ENCODE results near the gene CHD9NB.

DNA sequence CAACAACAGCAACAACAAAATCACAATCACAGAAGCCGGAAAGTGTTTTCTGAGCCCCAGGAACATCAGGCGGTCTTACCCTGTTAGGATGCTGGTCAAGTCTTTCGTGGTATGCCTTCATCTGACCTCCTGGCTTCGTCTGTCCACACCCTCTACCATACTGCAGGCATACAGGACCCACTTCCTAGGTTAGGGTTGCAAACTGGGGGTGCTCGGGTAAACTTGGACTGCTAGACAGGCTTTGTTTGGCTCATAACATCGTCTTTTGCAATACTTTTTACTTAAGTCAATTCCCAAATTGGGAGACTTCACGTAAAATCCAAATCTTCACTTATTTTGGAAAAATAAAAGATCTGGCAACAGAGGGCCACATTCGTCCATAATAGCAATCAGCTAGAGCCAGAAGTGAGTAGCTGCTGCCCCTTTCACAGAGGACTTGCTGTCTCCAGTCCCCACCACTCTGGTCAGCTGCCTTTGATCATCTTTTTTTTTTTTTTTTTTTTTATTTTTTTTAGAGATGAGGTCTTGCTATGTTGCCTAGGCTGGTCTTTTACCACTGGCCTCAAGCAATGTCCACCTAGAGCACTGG, 32.1 kb upstream of the CHD9NB start:
- no peak for TF ChIP-seq POLR2A (IDR thresholded peaks at IDR 0.05)
- TF ChIP-seq, protein P1, sequence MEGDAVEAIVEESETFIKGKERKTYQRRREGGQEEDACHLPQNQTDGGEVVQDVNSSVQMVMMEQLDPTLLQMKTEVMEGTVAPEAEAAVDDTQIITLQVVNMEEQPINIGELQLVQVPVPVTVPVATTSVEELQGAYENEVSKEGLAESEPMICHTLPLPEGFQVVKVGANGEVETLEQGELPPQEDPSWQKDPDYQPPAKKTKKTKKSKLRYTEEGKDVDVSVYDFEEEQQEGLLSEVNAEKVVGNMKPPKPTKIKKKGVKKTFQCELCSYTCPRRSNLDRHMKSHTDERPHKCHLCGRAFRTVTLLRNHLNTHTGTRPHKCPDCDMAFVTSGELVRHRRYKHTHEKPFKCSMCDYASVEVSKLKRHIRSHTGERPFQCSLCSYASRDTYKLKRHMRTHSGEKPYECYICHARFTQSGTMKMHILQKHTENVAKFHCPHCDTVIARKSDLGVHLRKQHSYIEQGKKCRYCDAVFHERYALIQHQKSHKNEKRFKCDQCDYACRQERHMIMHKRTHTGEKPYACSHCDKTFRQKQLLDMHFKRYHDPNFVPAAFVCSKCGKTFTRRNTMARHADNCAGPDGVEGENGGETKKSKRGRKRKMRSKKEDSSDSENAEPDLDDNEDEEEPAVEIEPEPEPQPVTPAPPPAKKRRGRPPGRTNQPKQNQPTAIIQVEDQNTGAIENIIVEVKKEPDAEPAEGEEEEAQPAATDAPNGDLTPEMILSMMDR (IDR thresholded peaks at IDR 0.05), result no peak
